HEK293 (cell line): ENCODE data around the gene GIPC2.
A peak's percentile ranks its signal among the peaks of the same experiment; 100 is the strongest.

Experiments used
- CTCF ChIP-seq: fragments of 450-650 bp; formaldehyde crosslinking; IDR thresholded peaks from 2 replicates; pipeline ENCODE4 v1.5.1; 2016; ENCODE audit warnings: missing biosample characterization, missing genetic modification characterization
- EGR2 ChIP-seq: fragments of 450-650 bp; formaldehyde crosslinking; IDR thresholded peaks from 2 replicates; pipeline ENCODE4 v1.5.1; 2016; ENCODE audit warnings: low read depth, missing biosample characterization, missing genetic modification characterization
- GLIS1 ChIP-seq: fragments of 450-650 bp; formaldehyde crosslinking; IDR thresholded peaks from 2 replicates; pipeline ENCODE4 v1.5.1; 2016; ENCODE audit warnings: missing biosample characterization, missing genetic modification characterization
- HOXA7 ChIP-seq: sonication (generic); formaldehyde crosslinking; IDR thresholded peaks from 2 replicates; pipeline ENCODE4 v1.8.1; 2022; ENCODE audit warnings: missing genetic modification reagents, borderline replicate concordance
- TRIM28 ChIP-seq: IDR thresholded peaks from 2 replicates; pipeline ENCODE4 v1.6.1; 2011; ENCODE audit warnings: low read length, control low read depth, borderline replicate concordance
- YY1 ChIP-seq: fragments of 450-650 bp; formaldehyde crosslinking; IDR thresholded peaks from 2 replicates; pipeline ENCODE4 v1.5.1; 2018; ENCODE audit warnings: missing biosample characterization, missing genetic modification characterization
- ZBTB20 ChIP-seq: fragments of 450-650 bp; formaldehyde crosslinking; IDR thresholded peaks from 2 replicates; pipeline ENCODE4 v1.5.1; 2016; ENCODE audit warnings: missing biosample characterization, missing genetic modification characterization
- ZFP3 ChIP-seq: fragments of 450-650 bp; formaldehyde crosslinking; IDR thresholded peaks from 2 replicates; pipeline ENCODE4 v1.5.1; 2016; ENCODE audit warnings: low read depth, missing biosample characterization, missing genetic modification characterization
- ZNF10 ChIP-seq: fragments of 450-650 bp; formaldehyde crosslinking; IDR thresholded peaks from 2 replicates; pipeline ENCODE4 v1.5.1; 2017; ENCODE audit warnings: missing biosample characterization, missing genetic modification characterization
- ZNF112 ChIP-seq: fragments of 450-650 bp; formaldehyde crosslinking; IDR thresholded peaks from 2 replicates; pipeline ENCODE4 v1.5.0; 2017; ENCODE audit warnings: missing biosample characterization, missing genetic modification characterization
- ZNF114 ChIP-seq: fragments of 450-650 bp; formaldehyde crosslinking; IDR thresholded peaks from 2 replicates; pipeline ENCODE4 v1.5.0; 2017; ENCODE audit warnings: missing biosample characterization, missing genetic modification characterization
- ZNF121 ChIP-seq: fragments of 450-650 bp; formaldehyde crosslinking; IDR thresholded peaks from 2 replicates; pipeline ENCODE4 v1.5.1; 2016; ENCODE audit warnings: missing biosample characterization, missing genetic modification characterization
- ZNF157 ChIP-seq: fragments of 450-650 bp; formaldehyde crosslinking; IDR thresholded peaks from 2 replicates; pipeline ENCODE4 v1.5.1; 2016; ENCODE audit warnings: missing biosample characterization, missing genetic modification characterization
- ZNF19 ChIP-seq: fragments of 450-650 bp; formaldehyde crosslinking; IDR thresholded peaks from 2 replicates; pipeline ENCODE4; 2016; ENCODE audit warnings: missing biosample characterization, missing genetic modification characterization, low read depth
- ZNF2 ChIP-seq: fragments of 450-650 bp; formaldehyde crosslinking; IDR thresholded peaks from 2 replicates; pipeline ENCODE4 v1.5.1; 2016; ENCODE audit warnings: missing biosample characterization, missing genetic modification characterization
- ZNF302 ChIP-seq: fragments of 450-650 bp; formaldehyde crosslinking; IDR thresholded peaks from 2 replicates; pipeline ENCODE4 v1.5.1; 2016; ENCODE audit warnings: missing biosample characterization, missing genetic modification characterization, low read depth
- ZNF335 ChIP-seq: fragments of 450-650 bp; formaldehyde crosslinking; conservative IDR thresholded peaks from 2 replicates; pipeline ENCODE4 v1.5.1; 2016; ENCODE audit warnings: missing biosample characterization, missing genetic modification characterization
- ZNF350 ChIP-seq: fragments of 450-650 bp; formaldehyde crosslinking; IDR thresholded peaks from 2 replicates; pipeline ENCODE4 v1.5.0; 2017; ENCODE audit warnings: missing biosample characterization, mild to moderate bottlenecking, missing genetic modification characterization
- ZNF354C ChIP-seq: fragments of 450-650 bp; formaldehyde crosslinking; IDR thresholded peaks from 2 replicates; pipeline ENCODE4 v1.5.1; 2016; ENCODE audit warnings: missing biosample characterization, missing genetic modification characterization, low read depth, borderline replicate concordance
- ZNF423 ChIP-seq: fragments of 450-650 bp; formaldehyde crosslinking; IDR thresholded peaks from 2 replicates; pipeline ENCODE4 v1.5.1; 2016; ENCODE audit warnings: missing biosample characterization, missing genetic modification characterization
- ZNF488 ChIP-seq: fragments of 450-650 bp; formaldehyde crosslinking; IDR thresholded peaks from 2 replicates; pipeline ENCODE4 v1.5.1; 2016; ENCODE audit warnings: missing biosample characterization, missing genetic modification characterization
- ZNF530 ChIP-seq: fragments of 450-650 bp; formaldehyde crosslinking; IDR thresholded peaks from 2 replicates; pipeline ENCODE4 v1.5.1; 2016; ENCODE audit warnings: low read depth, missing biosample characterization, missing genetic modification characterization
- ZNF544 ChIP-seq: fragments of 450-650 bp; formaldehyde crosslinking; IDR thresholded peaks from 2 replicates; pipeline ENCODE4 v1.5.0; 2017; ENCODE audit warnings: missing biosample characterization, missing genetic modification characterization
- ZNF549 ChIP-seq: fragments of 450-650 bp; IDR thresholded peaks from 2 replicates; pipeline ENCODE4 v1.5.1; 2018; ENCODE audit warnings: missing biosample characterization, missing genetic modification characterization, mild to moderate bottlenecking, inconsistent platforms, moderate library complexity
- ZNF571 ChIP-seq: fragments of 450-650 bp; formaldehyde crosslinking; IDR thresholded peaks from 2 replicates; pipeline ENCODE4 v1.5.0; 2017; ENCODE audit warnings: missing biosample characterization, missing genetic modification characterization
- ZNF585B ChIP-seq: fragments of 450-650 bp; formaldehyde crosslinking; IDR thresholded peaks from 2 replicates; pipeline ENCODE4 v1.5.1; 2016; ENCODE audit warnings: missing biosample characterization, missing genetic modification characterization
- ZNF610 ChIP-seq: fragments of 450-650 bp; formaldehyde crosslinking; IDR thresholded peaks from 2 replicates; pipeline ENCODE4 v1.5.1; 2016; ENCODE audit warnings: missing biosample characterization, missing genetic modification characterization, borderline replicate concordance
- ZNF654 ChIP-seq: fragments of 450-650 bp; formaldehyde crosslinking; IDR thresholded peaks from 2 replicates; pipeline ENCODE4 v1.5.1; 2016; ENCODE audit warnings: low read depth, missing biosample characterization, missing genetic modification characterization
- ZNF660 ChIP-seq: fragments of 450-650 bp; IDR thresholded peaks from 2 replicates; pipeline ENCODE4 v1.5.1; 2018; ENCODE audit warnings: missing biosample characterization, mild to moderate bottlenecking, missing genetic modification characterization
- TF ChIP-seq, protein P1 (sequence below): fragments of 450-650 bp; formaldehyde crosslinking; IDR thresholded peaks from 2 replicates; pipeline ENCODE4 v1.5.1; 2016; ENCODE audit warnings: missing biosample characterization, missing genetic modification characterization
- TF ChIP-seq, protein P2 (sequence below): fragments of 450-650 bp; formaldehyde crosslinking; IDR thresholded peaks from 2 replicates; pipeline ENCODE4 v1.5.1; 2016; ENCODE audit warnings: missing biosample characterization, missing genetic modification characterization
- TF ChIP-seq, protein P3 (sequence below): fragments of 450-650 bp; formaldehyde crosslinking; IDR thresholded peaks from 2 replicates; pipeline ENCODE4 v1.5.1; 2016; ENCODE audit warnings: missing biosample characterization, missing genetic modification characterization

Gene GIPC2

DNA sequence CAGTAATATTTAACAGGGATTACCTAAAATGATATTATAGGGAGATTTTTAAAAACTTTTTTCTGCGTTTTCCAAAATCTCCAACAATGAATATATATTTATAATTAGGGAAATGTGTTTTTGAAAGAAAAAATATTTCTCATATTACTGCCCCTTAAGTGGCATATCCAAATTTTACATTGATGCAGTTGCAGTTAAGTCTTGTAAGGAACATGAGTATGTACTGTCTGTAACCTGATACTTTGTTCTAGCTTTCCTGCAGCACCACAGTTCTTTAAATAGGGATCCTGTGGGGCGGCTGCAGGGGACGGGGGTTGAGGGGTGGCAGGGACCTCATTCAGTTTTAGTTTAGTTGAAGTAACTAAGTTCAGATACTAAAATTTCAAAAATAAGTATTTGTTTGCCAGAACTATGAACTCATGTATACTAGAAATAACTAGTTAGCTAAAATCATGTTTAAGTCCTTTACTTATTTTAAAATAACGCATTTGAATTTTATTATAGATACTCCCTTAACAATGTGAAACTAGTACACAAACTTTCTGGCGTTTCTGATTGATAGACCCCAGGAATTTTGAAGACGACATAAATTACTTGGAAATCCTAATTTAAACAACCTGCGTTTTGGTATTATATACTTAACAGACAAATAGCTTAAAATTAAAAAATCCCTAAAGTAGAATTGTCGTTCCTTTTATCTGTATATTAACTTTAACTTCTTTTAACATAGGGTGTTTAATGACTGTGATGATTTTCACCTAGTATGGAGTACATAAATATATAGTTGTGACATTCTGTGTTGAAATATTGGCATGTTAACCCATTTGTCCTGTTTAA lies 41.7 kb upstream of the GIPC2 start (continued):
- TF ChIP-seq, protein P1, sequence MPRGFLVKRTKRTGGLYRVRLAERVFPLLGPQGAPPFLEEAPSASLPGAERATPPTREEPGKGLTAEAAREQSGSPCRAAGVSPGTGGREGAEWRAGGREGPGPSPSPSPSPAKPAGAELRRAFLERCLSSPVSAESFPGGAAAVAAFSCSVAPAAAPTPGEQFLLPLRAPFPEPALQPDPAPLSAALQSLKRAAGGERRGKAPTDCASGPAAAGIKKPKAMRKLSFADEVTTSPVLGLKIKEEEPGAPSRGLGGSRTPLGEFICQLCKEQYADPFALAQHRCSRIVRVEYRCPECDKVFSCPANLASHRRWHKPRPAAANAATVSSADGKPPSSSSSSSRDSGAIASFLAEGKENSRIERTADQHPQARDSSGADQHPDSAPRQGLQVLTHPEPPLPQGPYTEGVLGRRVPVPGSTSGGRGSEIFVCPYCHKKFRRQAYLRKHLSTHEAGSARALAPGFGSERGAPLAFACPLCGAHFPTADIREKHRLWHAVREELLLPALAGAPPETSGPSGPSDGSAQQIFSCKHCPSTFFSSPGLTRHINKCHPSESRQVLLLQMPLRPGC (tag by site-specific recombination) = no peak
- no peak for TF ChIP-seq CTCF (tag by site-specific recombination)
- no peak for TF ChIP-seq TRIM28
- TF ChIP-seq ZNF423 (tag by site-specific recombination) = no peak
- no peak for TF ChIP-seq ZNF302 (tag by site-specific recombination)
- no peak for TF ChIP-seq ZNF2 (tag by site-specific recombination)
- no peak for TF ChIP-seq ZNF610 (tag by site-specific recombination)
- no peak for TF ChIP-seq ZNF488 (tag by site-specific recombination)
- TF ChIP-seq ZNF660 (tag by site-specific recombination) = no peak; the same call in none of the 2 replicates
- TF ChIP-seq ZNF654 = no peak
- no peak for TF ChIP-seq HOXA7 (CRISPR knock-in tag)
- TF ChIP-seq ZNF544 = no peak
- TF ChIP-seq ZNF530 (tag by site-specific recombination) = no peak
- TF ChIP-seq ZNF354C (tag by site-specific recombination) = no peak
- TF ChIP-seq ZNF549 = no peak
- TF ChIP-seq ZNF571 (tag by site-specific recombination) = no peak
- TF ChIP-seq, protein P2, sequence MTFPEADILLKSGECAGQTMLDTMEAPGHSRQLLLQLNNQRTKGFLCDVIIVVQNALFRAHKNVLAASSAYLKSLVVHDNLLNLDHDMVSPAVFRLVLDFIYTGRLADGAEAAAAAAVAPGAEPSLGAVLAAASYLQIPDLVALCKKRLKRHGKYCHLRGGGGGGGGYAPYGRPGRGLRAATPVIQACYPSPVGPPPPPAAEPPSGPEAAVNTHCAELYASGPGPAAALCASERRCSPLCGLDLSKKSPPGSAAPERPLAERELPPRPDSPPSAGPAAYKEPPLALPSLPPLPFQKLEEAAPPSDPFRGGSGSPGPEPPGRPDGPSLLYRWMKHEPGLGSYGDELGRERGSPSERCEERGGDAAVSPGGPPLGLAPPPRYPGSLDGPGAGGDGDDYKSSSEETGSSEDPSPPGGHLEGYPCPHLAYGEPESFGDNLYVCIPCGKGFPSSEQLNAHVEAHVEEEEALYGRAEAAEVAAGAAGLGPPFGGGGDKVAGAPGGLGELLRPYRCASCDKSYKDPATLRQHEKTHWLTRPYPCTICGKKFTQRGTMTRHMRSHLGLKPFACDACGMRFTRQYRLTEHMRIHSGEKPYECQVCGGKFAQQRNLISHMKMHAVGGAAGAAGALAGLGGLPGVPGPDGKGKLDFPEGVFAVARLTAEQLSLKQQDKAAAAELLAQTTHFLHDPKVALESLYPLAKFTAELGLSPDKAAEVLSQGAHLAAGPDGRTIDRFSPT = no peak
- TF ChIP-seq, protein P3, sequence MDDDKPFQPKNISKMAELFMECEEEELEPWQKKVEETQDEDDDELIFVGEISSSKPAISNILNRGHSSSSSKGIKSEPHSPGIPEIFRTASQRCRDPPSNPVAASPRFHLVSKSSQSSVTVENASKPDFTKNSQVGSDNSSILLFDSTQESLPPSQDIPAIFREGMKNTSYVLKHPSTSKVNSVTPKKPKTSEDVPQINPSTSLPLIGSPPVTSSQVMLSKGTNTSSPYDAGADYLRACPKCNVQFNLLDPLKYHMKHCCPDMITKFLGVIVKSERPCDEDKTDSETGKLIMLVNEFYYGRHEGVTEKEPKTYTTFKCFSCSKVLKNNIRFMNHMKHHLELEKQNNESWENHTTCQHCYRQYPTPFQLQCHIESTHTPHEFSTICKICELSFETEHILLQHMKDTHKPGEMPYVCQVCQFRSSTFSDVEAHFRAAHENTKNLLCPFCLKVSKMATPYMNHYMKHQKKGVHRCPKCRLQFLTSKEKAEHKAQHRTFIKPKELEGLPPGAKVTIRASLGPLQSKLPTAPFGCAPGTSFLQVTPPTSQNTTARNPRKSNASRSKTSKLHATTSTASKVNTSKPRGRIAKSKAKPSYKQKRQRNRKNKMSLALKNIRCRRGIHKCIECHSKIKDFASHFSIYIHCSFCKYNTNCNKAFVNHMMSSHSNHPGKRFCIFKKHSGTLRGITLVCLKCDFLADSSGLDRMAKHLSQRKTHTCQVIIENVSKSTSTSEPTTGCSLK (tag by site-specific recombination) = no peak
- no peak for TF ChIP-seq ZNF157
- TF ChIP-seq YY1 (tag by site-specific recombination) = no peak
- TF ChIP-seq ZNF112 = no peak
- no peak for TF ChIP-seq ZNF114 (tag by site-specific recombination)
- TF ChIP-seq ZNF335 (tag by site-specific recombination) = peak; percentile 27; the same call in 1 of the 2 replicates
- TF ChIP-seq GLIS1 (tag by site-specific recombination) = peak; percentile 36; the same call in 1 of the 2 replicates
- no peak for TF ChIP-seq EGR2
- TF ChIP-seq ZNF585B = no peak
- no peak for TF ChIP-seq ZFP3 (tag by site-specific recombination)
- no peak for TF ChIP-seq ZBTB20 (tag by site-specific recombination)
- TF ChIP-seq ZNF121 = no peak
- TF ChIP-seq ZNF19 (tag by site-specific recombination) = no peak
- TF ChIP-seq ZNF350 (tag by site-specific recombination) = no peak
- no peak for TF ChIP-seq ZNF10 (tag by site-specific recombination)
